Midbrain (tissue), 1 donor: ENCODE results near the gene EFCAB6.

Source experiments
- DNase-seq: peaks from one replicate; lab custom pipeline; 2025; lab: John Stamatoyannopoulos, UW

EFCAB6 gene

DNA sequence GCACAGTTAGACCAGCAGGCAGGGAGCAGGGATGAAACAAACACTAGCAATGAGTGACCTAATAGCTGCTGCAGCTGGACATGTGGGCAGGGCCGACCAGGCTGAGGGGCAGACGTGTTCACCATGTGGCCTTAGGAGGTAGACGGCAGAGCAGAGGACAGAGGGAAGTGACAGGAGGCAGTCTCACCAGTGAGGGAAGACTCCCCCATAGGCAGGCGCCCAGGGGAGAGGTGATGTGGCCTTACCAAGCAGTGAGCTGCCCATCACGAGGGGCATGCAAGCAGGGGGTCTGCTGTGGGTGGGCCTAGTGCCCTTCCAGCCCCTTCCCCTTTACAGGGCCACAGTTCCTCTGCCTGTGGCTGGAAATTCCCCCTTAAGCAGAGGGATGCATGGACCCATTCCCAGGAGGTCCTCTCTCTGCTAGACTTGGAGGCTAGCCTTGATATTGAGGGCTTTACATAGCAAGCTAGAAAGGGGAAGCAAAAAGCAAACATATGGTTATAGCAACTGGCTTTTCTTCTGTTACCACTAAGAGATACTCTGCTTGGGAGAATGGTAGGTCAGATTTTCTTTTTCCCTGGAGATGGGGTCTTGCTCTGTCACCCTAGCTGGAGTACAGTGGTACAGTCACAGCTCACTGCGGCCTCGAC lies 332.7 kb downstream of the EFCAB6 start:
- DNase-seq, result no peak
